Right lobe of liver (tissue), 6 donors: Measurements from ENCODE around the gene ATP1B3. TPM values are rescaled to one million over a fixed set of nuclear protein-coding genes. Genes with fewer than 3 reads are reported as not detected.
A peak's percentile ranks its signal among the peaks of the same experiment; 100 is the strongest.

Experiments used
- ATAC-seq, 4 donors: fragments of 200-7000 bp; cut with Tn5 transposase; one replicate each; pipeline ENCODE4 v1.9.1; 2020; ENCODE audit warnings: mild to moderate bottlenecking in 4 of 4, moderate library complexity in 4 of 4
- DNase-seq, 3 donors: peaks; one replicate each; pipeline ENCODE4 v3.0.0-alpha.2; 2020
- H3K27ac ChIP-seq, 3 donors: fragments of 200-600 bp; one replicate each; pipeline ENCODE4 v1.8.0; 2022
- H3K27me3 ChIP-seq, 2 donors: fragments of 200-600 bp; one replicate each; pipeline ENCODE4 v1.8.0; 2022
- H3K36me3 ChIP-seq, 4 donors: fragments of 200-600 bp; sonication (generic) in 1 of 4; one replicate each; pipeline versions ENCODE4 v1.5.1 to v1.8.0; 2017 to 2022; ENCODE audit warnings: control low read depth in 1 of 4
- H3K4me1 ChIP-seq, 4 donors: fragments of 200-600 bp; sonication (generic) in 1 of 4; one replicate each; pipeline versions ENCODE4 v1.5.1 to v1.8.0; 2017 to 2022; ENCODE audit warnings: control low read depth in 1 of 4
- H3K4me3 ChIP-seq, 3 donors: fragments of 200-600 bp; one replicate each; pipeline ENCODE4 v1.8.0; 2022
- H3K9me3 ChIP-seq, 4 donors: fragments of 200-600 bp; sonication (generic) in 1 of 4; one replicate each; pipeline versions ENCODE4 v1.5.1 to v1.8.0; 2017 to 2022; ENCODE audit warnings: control low read depth in 1 of 4
- CTCF ChIP-seq, 4 donors: fragments of 200-600 bp in 3 of 4; fragments of 450-650 bp in 1 of 4; IDR thresholded peaks; one replicate each; pipeline versions ENCODE4 v1.5.1 to v1.8.0; 2016 to 2022; ENCODE audit warnings: antibody characterized with exemption in 4 of 4, mild to moderate bottlenecking in 2 of 4
- POLR2A ChIP-seq: fragments of 450-650 bp; IDR thresholded peaks from one replicate; pipeline ENCODE4 v1.6.1; 2017; ENCODE audit warnings: antibody characterized with exemption, mild to moderate bottlenecking
- WGBS: methylation state at CpG from one replicate; pipeline ENCODE4 v1.1.6; 2018; ENCODE audit warnings: low coverage, low lambda C conversion rate; ENCODE audit not compliant: insufficient coverage; ENCODE audit errors: missing lambda C conversion rate; 5-methylcytosine and 5-hydroxymethylcytosine counted together
- intact Hi-C, 2 donors: fragments of 100-400 bp; cut with DNase I; formaldehyde crosslinking; loops; one replicate each; pipeline versions ENCODE4 v1.11.2 to v1.14.1; 2022
- total RNA-seq, 6 experiments: library from RNA; depleted of rRNA in 2 of 6; stranded (reverse); fragments of >200 nt in 2 of 6; fragmentation: NEBNext Ultra II Directional in 3 of 6; extraction: Animal tissue kit (Norgen Biotek cat#: 25700) in 3 of 6; gene quantifications; one replicate each; pipeline versions ENCODE4 v1.1.0 to v1.2.4, GENCODE V29; 2016 to 2023
- donor health status: DM: no; HTN: yes; CAD: no.
- donor health status: DM: no; HTN: no; CAD: no.
- donor health status: DM: no; HTN: no; CAD: no.
- donor health status: DM: no; HTN: yes; CAD: no.
- donor health status: DM: no; HTN: yes; CAD: no.

The ATP1B3 gene
- total RNA-seq, 6 experiments from 2014 or later: 6.6 to 19.4 (median 9.3) TPM

- DNase-seq (peak in 1 of 3 donors; percentile 23), ATAC-seq (peak in 1 of 4 donors; percentile 40)
- Histone ChIP-seq H3K27ac (no peak overlapping the region), H3K27me3 (no peaks in the 10 kb centered on the region), H3K4me1 (no peaks in the 10 kb centered on the region), H3K36me3 (no peaks in the 10 kb centered on the region), H3K4me3 (no peak overlapping the region), H3K9me3 (no peaks in the 10 kb centered on the region)
- TF ChIP-seq CTCF (IDR thresholded peaks at IDR 0.05): no peak
- no peak for TF ChIP-seq POLR2A
- intact Hi-C loops: no loop called here
- 71% methylated on average over 11 of the region's 12 CpGs for WGBS
Measured at GRCh38 chr3:141940194-141940776, 63.8 kb downstream of the ATP1B3 start.

DNA sequence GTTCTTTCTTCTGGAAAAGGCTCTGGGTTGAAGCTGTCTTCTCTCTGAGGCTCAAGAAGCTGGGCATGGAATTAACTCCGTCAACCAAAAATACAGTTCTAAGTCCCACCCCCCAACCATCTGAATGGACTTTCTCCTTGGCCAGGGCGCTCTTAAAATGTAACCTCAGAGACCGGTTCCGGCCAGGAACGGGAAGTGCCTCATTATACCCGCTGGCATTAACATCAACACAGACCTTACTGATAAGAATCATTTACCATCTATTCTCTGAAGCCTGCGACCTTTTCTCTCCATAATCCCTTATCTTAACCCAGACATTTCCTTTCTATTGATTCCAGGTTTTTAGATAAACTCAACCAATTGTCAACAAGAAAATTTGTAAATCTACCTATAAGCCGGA lies 64.7 kb downstream of the ATP1B3 start:
- Histone ChIP-seq H3K36me3 (no peaks in the 10 kb centered on the region), H3K4me1 (no peaks in the 10 kb centered on the region), H3K4me3 (no peak overlapping the region), H3K9me3 (no peaks in the 10 kb centered on the region), H3K27me3 (no peaks in the 10 kb centered on the region), H3K27ac (no peak overlapping the region)
- ATAC-seq (no peak), DNase-seq (no peak)
- TF ChIP-seq POLR2A (no peak), CTCF (IDR thresholded peaks at IDR 0.05) (no peak)
- WGBS: 54% methylated on average over 8 of the region's 8 CpGs
- intact Hi-C loops: no loop called here

DNA sequence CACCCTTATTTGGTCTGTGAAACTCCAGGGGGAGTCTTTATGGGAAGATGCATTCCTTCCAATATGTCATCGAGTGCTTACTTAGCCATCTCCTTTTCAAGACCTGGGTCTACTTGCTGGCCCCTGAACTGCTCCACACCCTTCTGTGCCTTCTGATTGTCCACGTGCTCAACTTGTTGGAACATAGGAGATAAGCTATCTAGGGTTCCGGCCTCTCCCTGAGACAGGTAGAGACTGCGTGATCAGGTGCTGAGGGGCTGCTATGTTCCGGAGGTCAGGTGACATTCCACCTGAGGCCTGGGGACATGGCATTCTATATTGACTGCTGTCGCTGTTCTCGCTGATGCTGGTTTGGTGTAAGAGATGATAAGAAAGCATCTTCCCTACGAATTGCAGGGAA lies 65.6 kb downstream of the ATP1B3 start:
- 66% methylated on average over 3 of the region's 8 CpGs for WGBS
- TF ChIP-seq POLR2A (no peak), CTCF (IDR thresholded peaks at IDR 0.05) (no peak)
- Histone ChIP-seq H3K36me3 (no peaks in the 10 kb centered on the region), H3K4me3 (no peak overlapping the region), H3K27ac (no peak overlapping the region), H3K27me3 (no peaks in the 10 kb centered on the region), H3K9me3 (no peaks in the 10 kb centered on the region), H3K4me1 (no peaks in the 10 kb centered on the region)
- DNase-seq (no peak), ATAC-seq (peak in 1 of 4 donors; percentile 20)
- intact Hi-C loops: no loop called here

- DNase-seq (no peak), ATAC-seq (peak in 1 of 4 donors; percentile 12)
- H3K27ac ChIP-seq: no peak overlapping the region
- H3K9me3 ChIP-seq: no peaks in the 10 kb centered on the region
- H3K36me3 ChIP-seq: no peaks in the 10 kb centered on the region
- H3K4me1 ChIP-seq: no peaks in the 10 kb centered on the region
- intact Hi-C loops: no loop called here
- 82% methylated on average over 7 of the region's 16 CpGs for WGBS
- no peaks in the 10 kb centered on the region for H3K27me3 ChIP-seq
- no peak overlapping the region for H3K4me3 ChIP-seq
- TF ChIP-seq POLR2A (no peak), CTCF (IDR thresholded peaks at IDR 0.05) (no peak)
Measured at GRCh38 chr3:141945726-141946485, 69.5 kb downstream of the ATP1B3 start.
